ENCODE results near the gene TBC1D3B. TPM values are rescaled to one million over a fixed set of nuclear protein-coding genes. Genes with fewer than 3 reads are reported as not detected.

The TBC1D3B gene
- total RNA-seq, 1 experiment from 2014 or later, result 0.66 TPM

GRCh38 chr17:36120221-36120620 is 56.2 kb downstream of the TBC1D3B start:
- no peak for DNase-seq (ENCODE audit: low read depth in 1 of 2, low spot score in 2 of 2)
- no peak overlapping the region for H3K27ac ChIP-seq
- H3K4me1 ChIP-seq (replicated peaks), result no peaks in the 10 kb centered on the region
- 0 out of 2 replicates have a peak, but pooled peaks cover 2% of the 10 kb centered on the region for H3K27me3 ChIP-seq (replicated peaks)
- H3K9me3 ChIP-seq (replicated peaks), result no peaks in the 10 kb centered on the region
- no peaks in the 10 kb centered on the region for H3K36me3 ChIP-seq
- H3K4me3 ChIP-seq, result no peak overlapping the region

- H3K4me3 ChIP-seq, result no peak overlapping the region
- H3K4me1 ChIP-seq (replicated peaks), result no peaks in the 10 kb centered on the region
- no peaks in the 10 kb centered on the region for H3K9me3 ChIP-seq (replicated peaks)
- H3K27me3 ChIP-seq (replicated peaks), result 0 out of 2 replicates have a peak, but pooled peaks cover 2% of the 10 kb centered on the region
- no peaks in the 10 kb centered on the region for H3K36me3 ChIP-seq
- DNase-seq (ENCODE audit: low read depth in 1 of 2, low spot score in 2 of 2), result no peak
- H3K27ac ChIP-seq, result no peak overlapping the region
Measured at GRCh38 chr17:36118477-36119353, 57.7 kb downstream of the TBC1D3B start.

- Histone ChIP-seq H3K9me3 (replicated peaks) (no peaks in the 10 kb centered on the region), H3K36me3 (no peaks in the 10 kb centered on the region), H3K4me1 (replicated peaks) (no peaks in the 10 kb centered on the region), H3K27ac (no peak overlapping the region), H3K27me3 (replicated peaks) (0 out of 2 replicates have a peak, but pooled peaks cover 2% of the 10 kb centered on the region), H3K4me3 (no peak overlapping the region)
- DNase-seq (ENCODE audit: low read depth in 1 of 2, low spot score in 2 of 2), result no peak
Measured at GRCh38 chr17:36117505-36118382, 58.7 kb downstream of the TBC1D3B start.

Other genes with a start within 250 kb of the TBC1D3B start
- gene RDM1, start 245.9 kb downstream of the TBC1D3B start, total RNA-seq (2014; rRNA removed; shearing (Covaris generic)), result 0.11 and 0.50 TPM in 2 replicates
- not detected in 2 replicates for gene LYZL6, start 232.9 kb downstream of the TBC1D3B start, total RNA-seq (2014; rRNA removed; shearing (Covaris generic))
- not detected in 2 replicates for gene CCL16, start 195.1 kb downstream of the TBC1D3B start, total RNA-seq (2014; rRNA removed; shearing (Covaris generic))
- not detected in 2 replicates for gene CCL14, start 189.9 kb downstream of the TBC1D3B start, total RNA-seq (2014; rRNA removed; shearing (Covaris generic))
- gene CCL15, start 175.1 kb downstream of the TBC1D3B start, total RNA-seq (2014; rRNA removed; shearing (Covaris generic)), result not detected in 2 replicates
- not detected in 2 replicates for gene CCL23, start 158.7 kb downstream of the TBC1D3B start, total RNA-seq (2014; rRNA removed; shearing (Covaris generic))
- gene CCL18, start 112.4 kb downstream of the TBC1D3B start, total RNA-seq (2014; rRNA removed; shearing (Covaris generic)), result not detected in 2 replicates
- gene CCL3, start 86.5 kb downstream of the TBC1D3B start, total RNA-seq (2014; rRNA removed; shearing (Covaris generic)), result not detected in 2 replicates
- not detected in 2 replicates for gene CCL4, start 72.8 kb downstream of the TBC1D3B start, total RNA-seq (2014; rRNA removed; shearing (Covaris generic))
- not detected in 2 replicates for gene CCL3L1, start 20.1 kb upstream of the TBC1D3B start, total RNA-seq (2014; rRNA removed; shearing (Covaris generic))
- gene CCL4L2, start 34.4 kb upstream of the TBC1D3B start, total RNA-seq (2014; rRNA removed; shearing (Covaris generic)), result not detected in 2 replicates
- 0.03 TPM in 1 of 2 replicates, not detected in the other for gene TBC1D3I, start 87.9 kb upstream of the TBC1D3B start, total RNA-seq (2014; rRNA removed; shearing (Covaris generic))
- gene TBC1D3G, start 147.2 kb upstream of the TBC1D3B start, total RNA-seq (2014; rRNA removed; shearing (Covaris generic)), result not detected in 2 replicates
- not detected in 2 replicates for gene TBC1D3H, start 211.8 kb upstream of the TBC1D3B start, total RNA-seq (2014; rRNA removed; shearing (Covaris generic))

Measured in SJSA1 (cell line).